ENCODE results near the gene EXOSC10.

DNA sequence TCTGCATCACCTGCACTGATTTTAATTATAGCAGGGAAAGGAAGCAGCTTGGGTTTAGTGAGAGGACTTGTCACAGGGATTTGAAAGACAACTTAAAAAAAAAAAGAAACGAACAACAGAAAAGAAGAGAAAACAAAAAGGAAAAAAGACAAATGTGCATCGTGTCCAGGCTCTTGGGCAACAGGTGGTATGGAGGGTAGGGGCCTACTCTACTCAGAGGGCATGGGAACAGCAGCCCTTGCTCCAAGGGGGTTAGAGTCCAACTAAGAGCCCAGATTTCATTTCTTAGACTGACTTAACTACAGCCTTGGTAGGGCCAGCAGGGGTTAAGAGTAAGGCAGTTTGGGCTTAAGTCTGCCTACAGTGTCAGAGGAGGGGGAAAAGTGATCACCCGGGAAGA lies 15.3 kb upstream of the EXOSC10 start:
- TF ChIP-seq, protein P1, sequence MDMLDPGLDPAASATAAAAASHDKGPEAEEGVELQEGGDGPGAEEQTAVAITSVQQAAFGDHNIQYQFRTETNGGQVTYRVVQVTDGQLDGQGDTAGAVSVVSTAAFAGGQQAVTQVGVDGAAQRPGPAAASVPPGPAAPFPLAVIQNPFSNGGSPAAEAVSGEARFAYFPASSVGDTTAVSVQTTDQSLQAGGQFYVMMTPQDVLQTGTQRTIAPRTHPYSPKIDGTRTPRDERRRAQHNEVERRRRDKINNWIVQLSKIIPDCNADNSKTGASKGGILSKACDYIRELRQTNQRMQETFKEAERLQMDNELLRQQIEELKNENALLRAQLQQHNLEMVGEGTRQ (IDR thresholded peaks at IDR 0.05; ENCODE audit: low read depth, low read length): no peak
- TF ChIP-seq, protein P2, sequence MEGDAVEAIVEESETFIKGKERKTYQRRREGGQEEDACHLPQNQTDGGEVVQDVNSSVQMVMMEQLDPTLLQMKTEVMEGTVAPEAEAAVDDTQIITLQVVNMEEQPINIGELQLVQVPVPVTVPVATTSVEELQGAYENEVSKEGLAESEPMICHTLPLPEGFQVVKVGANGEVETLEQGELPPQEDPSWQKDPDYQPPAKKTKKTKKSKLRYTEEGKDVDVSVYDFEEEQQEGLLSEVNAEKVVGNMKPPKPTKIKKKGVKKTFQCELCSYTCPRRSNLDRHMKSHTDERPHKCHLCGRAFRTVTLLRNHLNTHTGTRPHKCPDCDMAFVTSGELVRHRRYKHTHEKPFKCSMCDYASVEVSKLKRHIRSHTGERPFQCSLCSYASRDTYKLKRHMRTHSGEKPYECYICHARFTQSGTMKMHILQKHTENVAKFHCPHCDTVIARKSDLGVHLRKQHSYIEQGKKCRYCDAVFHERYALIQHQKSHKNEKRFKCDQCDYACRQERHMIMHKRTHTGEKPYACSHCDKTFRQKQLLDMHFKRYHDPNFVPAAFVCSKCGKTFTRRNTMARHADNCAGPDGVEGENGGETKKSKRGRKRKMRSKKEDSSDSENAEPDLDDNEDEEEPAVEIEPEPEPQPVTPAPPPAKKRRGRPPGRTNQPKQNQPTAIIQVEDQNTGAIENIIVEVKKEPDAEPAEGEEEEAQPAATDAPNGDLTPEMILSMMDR (conservative IDR thresholded peaks at IDR 0.05; ENCODE audit: low read depth, low read length): no peak
- TF ChIP-seq FOS (IDR thresholded peaks at IDR 0.05; ENCODE audit: low read depth, low read length) (no peak), MAFK (IDR thresholded peaks at IDR 0.05; ENCODE audit: low read depth, low read length) (no peak), POLR2A (IDR thresholded peaks at IDR 0.05; ENCODE audit: low read depth, low read length) (no peak), MXI1 (IDR thresholded peaks at IDR 0.05; ENCODE audit: borderline replicate concordance, low read depth, low read length) (no peak), CEBPB (IDR thresholded peaks at IDR 0.05; ENCODE audit: low read depth, low read length) (no peak), CHD1 (IDR thresholded peaks at IDR 0.05; ENCODE audit: low read depth, low read length) (no peak), MAZ (IDR thresholded peaks at IDR 0.05; ENCODE audit: borderline replicate concordance, low read depth, low read length) (no peak), RAD21 (IDR thresholded peaks at IDR 0.05; ENCODE audit: low read length) (no peak), SMC3 (IDR thresholded peaks at IDR 0.05; ENCODE audit: low read depth, low read length) (no peak)
- TF ChIP-seq, protein P3, sequence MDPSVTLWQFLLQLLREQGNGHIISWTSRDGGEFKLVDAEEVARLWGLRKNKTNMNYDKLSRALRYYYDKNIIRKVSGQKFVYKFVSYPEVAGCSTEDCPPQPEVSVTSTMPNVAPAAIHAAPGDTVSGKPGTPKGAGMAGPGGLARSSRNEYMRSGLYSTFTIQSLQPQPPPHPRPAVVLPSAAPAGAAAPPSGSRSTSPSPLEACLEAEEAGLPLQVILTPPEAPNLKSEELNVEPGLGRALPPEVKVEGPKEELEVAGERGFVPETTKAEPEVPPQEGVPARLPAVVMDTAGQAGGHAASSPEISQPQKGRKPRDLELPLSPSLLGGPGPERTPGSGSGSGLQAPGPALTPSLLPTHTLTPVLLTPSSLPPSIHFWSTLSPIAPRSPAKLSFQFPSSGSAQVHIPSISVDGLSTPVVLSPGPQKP (IDR thresholded peaks at IDR 0.05; ENCODE audit: borderline replicate concordance, low read depth, low read length): no peak

Data from IMR-90 (cell line).